GM18520 (cell line): ENCODE data around the gene DSCAM.
"Not testable (repeated sequence)": the region's sequence is repeated elsewhere in the genome, so short reads cannot be mapped to it uniquely, and the experiment has no call there.

Experiments used
- ATAC-seq: cut with Tn5 transposase; IDR thresholded peaks from one replicate; pipeline ENCODE4 v1.9.1; 2021; ENCODE audit not compliant: unreplicated experiment

The DSCAM gene

DNA sequence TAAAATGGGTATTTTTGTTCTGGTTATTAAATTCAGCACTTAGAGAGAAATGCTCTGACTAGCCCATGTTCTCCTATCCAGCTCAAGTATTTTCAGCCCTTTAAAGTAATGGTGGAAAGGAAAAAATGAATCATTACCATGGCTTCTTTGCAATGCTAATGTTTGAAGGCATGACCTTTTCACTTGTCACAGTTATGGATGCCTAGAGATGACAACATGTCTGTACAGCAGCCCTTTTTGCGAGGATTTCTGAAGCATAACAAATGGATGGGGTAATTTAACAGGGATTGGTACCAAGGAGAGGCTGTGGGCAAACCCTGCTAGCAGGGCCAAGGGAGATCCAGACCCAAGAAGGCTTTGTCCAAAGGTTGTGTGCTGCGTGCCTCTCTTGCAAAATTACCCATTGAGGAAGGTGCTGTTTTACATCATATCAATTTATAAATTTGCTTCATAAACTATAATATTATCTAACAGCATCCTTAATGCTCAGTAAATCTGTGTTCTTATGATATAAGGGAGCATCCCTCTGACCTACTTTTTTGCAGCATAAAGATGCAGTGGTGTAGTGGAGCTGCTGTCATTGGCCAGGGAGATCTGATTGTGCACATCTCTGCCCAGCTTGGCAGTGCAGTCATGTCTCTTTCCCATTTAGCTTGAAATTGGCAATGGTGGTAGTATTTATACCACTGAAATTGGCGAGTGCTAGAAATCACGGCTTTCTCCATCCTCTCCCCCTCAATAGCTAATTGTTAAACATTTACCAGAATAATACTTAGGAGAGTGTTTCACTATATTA, 652.6 kb downstream of the DSCAM start:
- ATAC-seq: no peak

DNA sequence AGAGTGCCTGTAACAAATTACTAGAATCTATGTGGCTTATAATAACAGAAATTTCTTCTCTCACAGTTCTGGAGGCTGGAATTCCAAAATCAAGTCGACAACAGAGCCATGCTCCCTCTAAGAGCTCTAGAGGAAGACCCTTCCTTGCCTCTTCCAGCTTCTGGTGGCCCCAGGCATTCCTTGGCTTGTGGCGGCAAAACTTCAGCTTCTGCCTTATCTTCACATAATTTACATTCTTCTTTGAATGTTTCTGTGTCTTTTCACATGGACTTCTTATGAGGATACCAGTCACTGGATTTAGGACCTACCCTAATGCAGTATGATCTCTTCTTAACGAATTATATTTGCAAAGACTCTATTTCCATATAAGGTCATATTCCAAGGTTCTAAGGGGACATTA, 655.3 kb downstream of the DSCAM start:
- ATAC-seq: no peak

DNA sequence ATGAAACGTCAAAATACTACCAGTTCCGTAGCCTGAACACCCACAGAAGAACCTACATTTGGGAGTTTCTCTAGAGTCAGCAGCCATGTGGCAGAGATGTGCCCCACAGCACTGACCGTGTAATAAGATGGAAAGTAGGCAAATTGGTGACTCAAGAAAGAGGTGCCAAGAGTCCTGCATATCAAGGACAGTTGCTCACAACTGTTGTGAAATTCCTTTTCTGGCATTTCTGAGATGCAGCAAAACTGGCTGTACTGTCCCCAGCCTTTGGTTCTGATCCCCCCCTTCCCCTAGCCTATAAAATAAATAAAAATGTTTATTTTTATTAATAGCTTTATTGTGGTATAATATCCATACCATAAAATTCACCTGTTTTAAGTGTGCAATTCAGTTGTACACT, 655.8 kb downstream of the DSCAM start:
- no peak for ATAC-seq

DNA sequence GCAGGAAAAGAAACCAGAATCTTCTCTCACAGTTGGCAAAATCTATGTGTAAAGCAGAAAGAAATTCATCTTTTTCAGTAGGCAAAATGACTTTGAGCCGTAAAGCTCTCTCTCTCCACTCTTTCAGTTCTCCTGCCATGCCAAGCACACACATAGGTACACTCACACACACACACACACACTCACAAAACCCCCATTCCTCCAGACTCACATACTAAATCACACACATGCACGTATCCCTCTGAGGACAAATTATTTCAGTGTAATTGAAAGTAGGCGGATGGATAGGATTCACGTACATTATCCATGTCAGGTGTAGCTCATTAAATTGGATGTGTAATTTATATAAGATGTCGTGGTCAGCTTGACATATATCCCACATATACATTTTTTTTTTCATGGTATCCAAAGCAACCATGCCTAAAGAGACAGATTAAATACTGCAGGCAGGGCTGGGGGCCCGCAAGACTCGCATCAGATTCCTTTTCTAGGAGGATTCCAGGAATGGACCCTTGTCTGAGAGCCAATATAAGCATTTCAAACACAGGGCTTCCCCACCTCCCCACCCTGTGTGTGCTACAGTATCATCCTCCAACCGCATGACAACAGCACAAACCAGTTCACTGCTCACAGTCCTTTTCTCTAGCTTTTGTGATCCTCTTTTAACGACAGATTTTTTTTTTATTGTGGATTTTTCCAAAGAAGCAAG, 658.9 kb downstream of the DSCAM start:
- ATAC-seq: no peak

DNA sequence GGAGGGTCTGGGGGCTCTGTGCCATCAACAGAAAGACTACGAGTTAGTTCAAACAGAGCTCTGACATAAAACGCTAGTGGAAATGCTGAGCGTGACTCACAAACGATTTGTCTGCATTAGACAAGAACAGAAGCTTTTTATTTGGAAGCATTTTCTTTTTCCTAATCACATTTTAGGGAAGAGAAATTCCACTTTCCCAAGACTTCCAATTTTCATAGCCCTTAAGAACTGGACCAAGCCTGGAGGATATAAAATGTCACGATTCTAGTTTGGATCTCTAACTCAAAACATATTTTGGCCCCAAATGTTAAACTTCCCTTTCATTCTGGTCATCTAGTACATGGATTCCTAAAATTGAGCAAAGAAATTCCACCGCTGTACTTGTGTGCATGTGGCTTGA, 659.7 kb downstream of the DSCAM start:
- no peak for ATAC-seq

DNA sequence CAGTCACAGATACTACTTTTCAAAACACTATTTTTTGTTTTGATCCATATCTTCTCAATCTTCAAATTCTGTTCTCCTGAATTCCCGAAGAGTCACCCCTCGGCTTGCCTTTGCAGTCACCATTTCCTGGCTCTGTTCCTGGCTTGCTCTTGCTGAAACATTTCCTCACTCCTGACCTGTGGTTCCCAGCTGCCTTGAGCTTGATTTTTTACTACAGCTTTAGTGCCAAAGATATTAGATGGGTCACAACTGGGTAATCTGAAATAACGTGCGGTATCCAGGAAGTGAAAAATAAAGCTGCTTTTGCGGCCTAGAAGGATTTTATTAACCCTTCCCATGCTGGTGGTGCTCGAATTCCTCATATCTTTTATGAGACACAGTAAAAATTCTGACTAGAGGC, 660.9 kb downstream of the DSCAM start:
- no peak for ATAC-seq

DNA sequence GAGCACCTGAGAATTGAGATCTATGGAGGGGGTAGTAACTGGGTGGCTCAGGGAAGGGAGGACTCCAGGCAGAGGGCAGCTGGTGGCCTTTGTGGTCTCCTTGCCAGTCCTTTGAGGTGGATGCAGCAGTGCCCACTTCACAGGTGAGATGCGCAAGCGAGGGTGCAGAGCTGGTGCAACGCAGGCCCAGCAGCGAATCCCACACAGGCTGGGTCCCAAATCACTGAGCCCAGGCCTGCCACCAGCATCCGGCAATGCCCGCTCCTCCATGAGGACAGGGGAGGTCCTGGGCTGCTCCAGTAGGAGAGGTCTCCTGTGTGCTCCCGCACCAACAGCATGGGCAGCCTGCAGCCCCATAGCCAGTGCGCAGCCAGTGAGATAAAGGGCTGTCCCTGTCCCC, 661.8 kb downstream of the DSCAM start:
- no peak for ATAC-seq

DNA sequence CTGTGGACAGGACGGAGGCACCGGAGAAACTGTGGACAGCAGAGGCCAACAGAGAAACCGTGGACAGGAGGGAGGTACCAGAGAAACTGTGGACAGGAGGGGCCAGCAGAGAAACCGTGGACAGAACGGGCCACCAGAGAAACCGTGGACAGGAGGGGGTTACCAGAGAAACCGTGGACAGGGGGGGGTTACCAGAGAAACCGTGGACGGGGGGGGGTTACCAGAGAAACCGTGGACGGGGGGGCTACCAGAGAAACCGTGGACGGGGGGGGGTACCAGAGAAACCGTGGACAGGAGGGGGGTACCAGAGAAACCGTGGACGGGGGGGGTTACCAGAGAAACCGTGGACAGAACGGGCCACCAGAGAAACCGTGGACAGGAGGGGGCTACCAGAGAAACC, 664.5 kb downstream of the DSCAM start:
- ATAC-seq: not testable (repeated sequence)

DNA sequence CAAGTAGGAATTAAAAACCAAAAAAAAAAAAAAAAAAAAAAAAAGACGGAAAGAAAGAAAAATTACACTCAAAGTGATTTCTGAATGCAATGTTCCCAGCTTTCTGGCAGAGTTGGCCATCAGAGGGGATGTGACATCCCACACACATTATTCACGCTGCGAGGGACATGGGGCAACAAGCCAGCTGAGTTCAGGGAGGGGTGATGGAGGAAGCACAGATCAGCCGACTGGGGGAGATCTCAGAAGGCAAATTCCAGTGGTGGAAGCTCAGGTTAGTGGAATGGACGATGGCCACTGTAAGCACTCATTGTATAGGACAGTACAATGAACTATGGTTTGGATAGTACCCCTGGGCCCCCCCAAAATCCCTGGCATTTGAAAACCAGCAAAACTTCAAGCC, 667.8 kb downstream of the DSCAM start:
- no peak for ATAC-seq

DNA sequence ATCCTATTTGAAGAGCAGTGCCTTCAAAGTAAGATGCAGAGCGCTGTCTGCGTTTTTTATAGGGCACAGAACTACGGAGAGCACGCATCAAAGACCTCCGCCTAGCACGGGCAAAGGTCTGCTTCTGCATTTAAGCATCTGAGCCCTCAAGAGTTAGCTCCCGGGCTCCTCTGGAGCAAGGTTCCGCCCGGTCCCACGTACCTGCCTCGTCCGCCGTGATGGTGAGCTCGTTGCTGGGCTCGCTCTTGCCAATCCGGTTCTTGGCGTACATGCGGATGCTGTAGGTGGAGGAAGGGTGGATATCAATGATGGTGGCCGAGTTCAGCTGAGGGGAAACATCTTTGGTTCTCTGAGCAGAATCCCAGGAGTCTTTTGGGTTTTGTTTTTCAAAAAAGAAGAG, 668.2 kb downstream of the DSCAM start:
- no peak for ATAC-seq

DNA sequence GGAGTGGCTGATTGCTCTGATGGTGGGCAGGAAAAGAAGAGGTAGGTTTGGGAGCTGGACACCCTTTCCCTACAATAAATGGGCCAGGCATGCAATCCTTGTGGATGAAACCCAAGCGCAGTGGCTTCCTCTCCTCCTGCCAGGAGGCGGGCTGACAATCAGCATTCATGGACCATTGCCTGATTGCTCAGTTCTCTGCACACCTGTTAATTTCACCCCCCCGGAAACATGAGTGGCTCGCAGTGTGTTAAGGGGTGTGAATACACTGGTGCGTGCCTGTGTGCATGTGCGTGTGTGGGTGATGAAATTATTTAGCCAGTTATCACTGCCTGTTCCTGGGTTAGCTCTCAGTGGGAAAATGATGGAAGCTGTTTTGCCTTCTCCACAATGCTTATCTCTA, 669.0 kb downstream of the DSCAM start:
- no peak for ATAC-seq

DNA sequence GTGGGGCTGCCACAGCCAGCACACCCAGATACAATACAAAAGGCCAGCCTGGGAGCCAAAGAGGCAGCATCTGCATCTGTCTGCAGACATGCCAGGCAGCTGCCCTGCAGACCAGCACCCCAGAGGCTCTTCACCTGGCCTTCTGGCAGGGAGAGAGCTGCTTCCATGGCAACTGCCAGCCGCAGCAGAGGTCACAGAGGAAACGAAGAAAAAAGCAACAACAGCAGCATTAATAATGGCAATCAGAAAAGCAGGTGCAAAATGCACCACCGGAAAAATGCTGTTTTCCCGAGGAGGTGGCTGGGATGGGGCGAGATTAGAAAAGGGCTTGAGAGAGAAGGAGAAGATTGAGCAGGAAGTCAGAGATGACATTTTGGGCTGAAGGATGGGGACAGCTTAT, 670.2 kb downstream of the DSCAM start:
- ATAC-seq: no peak

DNA sequence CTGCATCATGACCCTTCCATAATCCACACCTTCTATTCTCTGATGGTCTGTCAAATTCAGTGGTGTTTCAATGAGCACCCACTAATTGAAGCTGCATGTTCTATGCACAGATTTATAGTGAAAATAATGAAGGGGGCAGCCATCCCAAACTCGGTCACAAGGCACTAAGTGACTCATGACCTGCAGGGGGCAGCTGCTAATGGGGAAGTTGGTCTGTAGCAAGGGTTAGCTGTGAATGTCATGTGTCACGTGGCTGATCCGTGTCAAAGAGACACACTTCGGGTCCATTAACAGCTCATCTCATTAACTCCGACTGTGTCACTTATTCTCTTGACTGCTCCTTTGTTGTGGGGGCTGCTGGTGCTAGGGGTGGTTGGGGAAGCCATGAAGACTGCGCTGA, 673.1 kb downstream of the DSCAM start:
- ATAC-seq: no peak

DNA sequence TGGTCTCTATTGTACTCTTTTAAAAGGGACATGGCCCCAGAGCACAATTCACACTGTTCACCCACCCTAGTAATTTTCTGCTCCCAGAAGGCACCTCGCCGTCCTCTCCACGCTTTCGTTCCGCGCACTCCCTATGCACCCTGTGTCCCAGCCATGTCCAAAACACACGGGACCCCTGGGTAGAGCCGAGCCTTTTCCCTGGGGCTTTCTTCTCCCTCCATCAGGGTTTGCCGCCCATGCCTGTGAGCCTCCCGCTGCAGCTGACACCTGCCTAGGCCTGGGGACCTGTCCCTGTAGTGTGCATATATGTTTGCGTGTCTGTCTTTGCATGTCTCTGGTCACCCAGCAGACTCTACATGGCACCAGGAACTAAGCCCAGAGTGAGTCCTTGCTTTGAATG, 677.0 kb downstream of the DSCAM start:
- ATAC-seq: no peak

DNA sequence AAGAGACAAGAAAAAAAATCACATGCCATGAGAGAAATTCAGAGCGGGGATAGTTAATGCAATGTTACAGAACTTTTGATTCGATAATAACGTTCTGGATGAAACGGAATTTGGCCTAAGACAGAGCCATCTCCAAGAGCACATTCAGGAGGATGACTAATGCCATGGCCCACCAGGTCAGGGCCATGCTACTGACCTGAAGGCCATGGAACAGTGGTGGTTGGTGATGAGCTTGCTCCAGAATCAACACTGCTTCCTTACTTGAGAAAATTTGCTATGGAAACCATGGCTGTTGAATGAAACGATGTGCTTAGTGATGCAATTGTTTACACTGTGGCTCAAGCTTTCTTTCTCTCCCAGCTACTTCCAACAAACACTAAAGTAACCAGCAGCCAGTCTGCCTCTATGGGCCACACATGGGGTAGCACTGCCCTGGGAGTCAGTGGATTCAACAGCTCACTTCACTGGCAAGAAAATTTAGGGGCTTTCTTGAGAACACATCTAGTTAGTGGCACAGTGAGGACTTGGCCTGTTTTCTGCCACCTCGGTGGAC, 680.6 kb downstream of the DSCAM start:
- ATAC-seq: no peak

DNA sequence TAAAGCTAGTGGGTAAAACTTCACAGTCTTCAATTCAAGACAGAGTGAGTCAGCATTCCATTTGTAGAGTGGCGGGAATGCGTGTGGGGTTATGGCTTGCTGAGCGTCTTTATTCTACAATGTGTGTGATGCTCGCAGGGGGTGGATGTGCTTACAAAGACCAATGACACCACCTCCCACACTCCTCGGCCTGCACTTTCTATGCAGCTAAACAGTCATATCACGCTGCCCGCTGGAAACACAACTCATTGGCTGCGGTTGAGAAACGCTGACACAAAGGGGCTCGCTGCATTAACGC, 681.2 kb downstream of the DSCAM start:
- no peak for ATAC-seq

DNA sequence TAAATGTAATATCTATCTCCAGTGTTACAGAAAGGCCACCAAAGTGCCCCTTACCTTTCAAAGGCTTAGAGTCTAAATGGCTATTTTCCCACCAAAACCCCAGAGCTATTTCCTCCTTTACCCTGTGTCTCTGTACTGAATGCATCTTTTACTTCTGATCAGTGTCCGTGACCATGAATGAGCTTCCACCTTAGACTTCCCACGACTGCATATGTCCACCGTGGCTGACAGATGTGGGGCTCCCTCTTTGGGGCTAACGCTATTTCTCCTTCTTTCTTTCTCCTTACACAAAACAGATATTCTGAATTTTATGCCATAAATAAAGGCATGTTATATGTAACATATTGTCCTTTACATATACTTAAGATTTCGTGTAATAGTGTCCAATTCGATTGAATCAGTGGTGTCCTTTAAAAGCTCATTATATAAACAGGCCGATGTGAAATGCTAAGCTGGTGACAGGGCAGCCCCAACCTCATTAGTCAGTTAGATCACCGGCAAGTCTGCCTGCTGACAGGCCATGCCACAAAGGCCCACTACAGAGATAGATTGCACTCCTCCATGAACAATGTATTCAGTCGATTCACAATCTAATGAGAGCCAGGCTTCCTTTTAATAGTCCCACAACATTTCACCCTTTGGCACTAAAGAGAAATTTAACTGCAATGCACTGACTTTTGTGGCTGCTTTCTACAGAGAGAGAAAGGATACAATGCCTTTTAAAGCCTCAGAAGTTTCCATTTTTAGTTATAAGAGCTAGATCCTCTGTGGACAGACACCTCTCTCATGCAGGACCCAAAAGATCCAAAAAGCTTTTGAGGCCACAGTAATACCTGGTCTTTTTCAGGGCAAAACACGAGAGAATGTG, 681.8 kb downstream of the DSCAM start:
- no peak for ATAC-seq

DNA sequence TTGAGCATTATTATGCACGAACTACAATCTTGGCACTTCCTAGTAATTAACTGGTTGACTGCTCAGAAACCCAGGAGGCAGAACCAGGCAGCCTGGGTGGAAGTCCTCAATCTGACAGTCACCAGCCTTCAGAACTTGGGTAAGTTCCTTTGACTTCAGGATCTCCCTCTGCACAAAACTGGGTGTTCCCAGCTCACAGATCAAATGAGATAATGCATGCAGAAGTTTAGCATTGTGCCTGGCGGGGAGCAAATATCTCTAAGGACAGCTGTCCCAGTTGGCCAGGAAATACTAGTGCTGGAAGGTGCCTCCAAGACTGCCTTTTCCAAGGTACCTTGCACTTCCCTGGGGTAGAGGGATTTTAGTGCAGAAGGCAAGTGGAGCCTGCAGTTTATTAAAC, 684.9 kb downstream of the DSCAM start:
- ATAC-seq: no peak

DNA sequence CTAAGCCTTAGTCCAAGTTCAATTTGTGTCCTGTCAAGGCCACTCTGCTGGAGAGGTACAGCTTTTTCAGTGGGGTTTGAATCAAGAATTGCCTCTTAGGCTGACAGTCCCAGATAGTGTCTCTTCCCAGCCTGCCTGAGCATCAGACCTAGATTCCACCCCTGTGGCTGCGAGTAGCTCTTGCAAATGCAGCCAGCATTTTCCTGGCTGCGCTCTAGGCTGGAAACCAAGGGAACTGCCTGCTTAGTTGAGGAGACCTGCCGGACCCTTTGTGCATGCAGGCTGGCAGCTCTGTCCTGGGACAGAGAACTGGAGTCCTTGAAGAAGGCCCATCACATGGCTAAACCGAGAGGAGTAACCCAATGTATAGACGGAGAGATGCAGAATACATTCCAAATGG, 686.0 kb downstream of the DSCAM start:
- ATAC-seq: no peak

DNA sequence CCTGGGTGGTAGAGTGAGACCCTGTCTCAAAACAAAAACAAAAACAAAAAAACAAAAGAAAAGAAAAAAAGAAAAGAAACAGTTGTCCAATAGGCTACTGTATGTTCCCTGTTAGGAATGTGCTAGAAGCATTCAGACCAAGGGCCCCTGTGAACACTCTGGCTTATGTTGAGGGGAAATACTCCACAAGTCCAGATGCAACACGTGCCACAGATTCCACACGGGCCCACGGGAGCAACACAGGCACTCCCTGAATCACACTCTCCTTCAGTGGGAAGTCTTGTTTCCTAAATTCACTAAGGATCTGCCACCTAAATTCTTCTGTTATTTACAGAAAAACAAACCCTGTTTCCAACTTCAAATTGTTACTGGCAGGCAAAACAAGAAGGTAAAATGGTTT, 688.6 kb downstream of the DSCAM start:
- ATAC-seq: no peak

DNA sequence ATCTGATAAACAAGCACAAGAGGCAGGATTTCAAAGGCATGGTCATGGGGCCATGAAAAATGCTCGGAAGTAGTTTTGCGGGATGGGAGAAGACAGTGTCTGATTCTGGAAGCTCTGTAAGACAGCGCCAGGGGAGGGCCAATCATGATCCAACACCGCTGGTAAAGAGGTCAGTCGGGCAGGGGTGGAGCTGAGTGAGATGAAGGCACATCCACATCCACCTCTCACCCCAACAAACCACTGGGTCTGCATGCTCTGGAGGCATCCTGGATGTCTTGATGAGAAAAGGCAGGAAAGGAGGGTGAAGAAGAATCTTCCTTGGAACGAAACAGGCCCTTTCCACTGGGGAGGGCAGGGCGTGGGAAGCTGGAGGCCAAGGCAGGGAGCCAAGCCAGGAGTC, 691.4 kb downstream of the DSCAM start:
- no peak for ATAC-seq

DNA sequence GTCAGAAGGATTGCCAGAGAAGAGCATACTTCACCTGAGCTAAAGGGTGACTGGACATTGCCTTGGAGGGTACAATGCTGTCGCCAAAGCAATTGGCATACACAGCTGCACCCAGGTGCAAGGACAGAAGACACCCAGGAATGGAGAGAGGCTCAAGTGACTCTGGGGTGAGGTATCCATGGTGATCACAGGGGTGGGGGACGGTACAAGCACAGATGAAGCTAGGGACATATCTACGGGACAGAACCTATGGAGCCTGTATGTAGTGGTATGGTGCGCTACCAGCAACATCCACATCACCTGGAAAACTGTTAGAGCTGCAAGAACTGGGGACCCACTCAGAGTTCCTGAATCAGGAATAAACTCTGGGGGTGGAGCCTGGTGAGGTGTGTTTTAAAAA, 693.6 kb downstream of the DSCAM start:
- no peak for ATAC-seq
